Measurements from ENCODE around the gene CHST2. TPM values are rescaled to one million over a fixed set of nuclear protein-coding genes. Genes with fewer than 3 reads are reported as not detected.

The CHST2 gene
- total and polyA plus RNA-seq, 4 donors = 0.11 to 48.7 (median 0.93) TPM

DNA sequence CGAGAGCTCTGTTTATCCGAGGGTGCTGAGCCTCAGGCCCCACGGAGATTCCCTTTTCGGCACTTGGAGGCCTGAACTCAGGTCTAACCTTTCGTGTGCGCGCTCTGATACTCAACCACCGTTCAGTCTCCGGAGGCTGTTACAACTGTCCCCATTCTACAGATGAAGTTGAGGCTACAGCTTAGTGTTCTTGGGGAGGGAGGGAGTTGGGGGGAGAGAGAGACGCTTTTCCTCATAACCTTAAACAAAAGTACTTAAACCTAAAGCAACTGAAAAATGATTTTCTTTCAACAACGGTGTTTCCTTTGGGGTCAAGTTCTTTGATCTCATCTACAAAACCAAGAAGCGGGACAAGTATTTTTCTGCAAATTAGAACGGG lies 952 bp upstream of the CHST2 start:
- Histone ChIP-seq H3K4me1 (ENCODE audit: control insufficient read depth in 4 of 4, insufficient read depth in 4 of 4, low read length in 3 of 4) (peaks cover 7 to 24% (median 18%) of the 10 kb centered on the region in 4 donors), H3K36me3 (ENCODE audit: control insufficient read depth in 4 of 4, insufficient read depth in 3 of 4, low read depth in 1 of 4, low read length in 3 of 4) (no peaks in the 10 kb centered on the region), H3K4me3 (ENCODE audit: low read depth in 1 of 3, low read length in 3 of 3) (peak overlapping the region in 1 of 3 donors; percentile 83), H3K27me3 (ENCODE audit: control insufficient read depth in 4 of 4, insufficient read depth in 4 of 4, low read length in 3 of 4) (no peaks in the 10 kb centered on the region), H3K9me3 (ENCODE audit: control insufficient read depth in 4 of 4, low read length in 3 of 4) (no peaks in the 10 kb centered on the region), H3K27ac (ENCODE audit: low read depth in 1 of 2, low read length in 2 of 2) (peak overlapping the region in 1 of 2 donors; percentile 60), H3K9ac (ENCODE audit: low read depth in 1 of 2, low read length in 2 of 2) (no peak overlapping the region)
- TF ChIP-seq JUND (IDR thresholded peaks at IDR 0.05) = no peak
- TF ChIP-seq FOXA1 (IDR thresholded peaks at IDR 0.05) = no peak
- TF ChIP-seq TAF1 (conservative IDR thresholded peaks at IDR 0.05) = no peak
- no peak for TF ChIP-seq NR2F2 (IDR thresholded peaks at IDR 0.05)
- no peak for TF ChIP-seq EGR1 (IDR thresholded peaks at IDR 0.05; ENCODE audit: low read depth in 2 of 2)
- TF ChIP-seq FOXA2 (IDR thresholded peaks at IDR 0.05) = no peak
- DNase-seq (ENCODE audit: low spot score) = no peak
- WGBS = 37% methylated on average over 13 of the region's 13 CpGs

DNA sequence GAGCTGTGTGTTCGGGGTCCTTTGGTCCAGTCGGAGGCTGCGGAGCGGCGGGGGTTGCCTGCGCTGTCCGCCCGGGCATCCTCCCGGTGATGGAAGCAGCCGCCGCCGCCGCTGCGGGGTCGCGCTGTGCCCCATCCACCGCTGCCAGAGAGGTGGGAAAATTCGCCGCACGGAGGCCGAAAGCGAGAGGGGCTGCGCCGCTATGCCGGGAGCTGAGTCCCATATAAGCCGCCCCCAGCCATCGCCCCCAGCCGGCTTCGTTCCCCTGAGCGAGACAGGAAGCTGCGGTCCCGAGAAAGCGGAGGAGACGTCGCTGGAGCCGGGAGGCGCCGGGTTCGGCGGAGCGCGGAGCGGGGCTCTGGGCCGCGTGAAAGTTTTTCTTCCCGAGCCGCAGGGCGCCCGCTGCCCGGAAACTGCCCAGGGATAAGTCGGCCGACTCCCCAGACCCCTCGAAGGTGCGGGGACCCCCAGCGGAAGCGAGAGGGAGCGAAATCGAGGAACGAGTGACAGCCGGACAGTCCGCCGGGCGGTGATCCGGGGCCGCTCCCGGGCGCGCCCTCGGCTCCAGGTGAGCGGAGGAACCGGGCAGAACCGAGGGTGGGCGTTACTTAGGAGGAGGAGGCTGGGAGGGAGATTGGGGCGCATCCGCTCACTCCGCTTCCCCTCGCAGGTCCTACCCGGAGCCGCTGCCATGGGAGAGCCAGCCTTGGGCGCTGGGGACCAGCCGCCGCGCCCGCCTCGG lies 574 bp downstream of the CHST2 start:
- no peak overlapping the region for H3K9ac ChIP-seq (ENCODE audit: low read depth in 1 of 2, low read length in 2 of 2)
- DNase-seq (ENCODE audit: low spot score) = peak; percentile 60
- WGBS = 1% methylated on average over 85 of the region's 85 CpGs
- H3K9me3 ChIP-seq (ENCODE audit: control insufficient read depth in 4 of 4, low read length in 3 of 4) = no peaks in the 10 kb centered on the region
- no peaks in the 10 kb centered on the region for H3K36me3 ChIP-seq (ENCODE audit: control insufficient read depth in 4 of 4, insufficient read depth in 3 of 4, low read depth in 1 of 4, low read length in 3 of 4)
- H3K27me3 ChIP-seq (ENCODE audit: control insufficient read depth in 4 of 4, insufficient read depth in 4 of 4, low read length in 3 of 4) = no peaks in the 10 kb centered on the region
- H3K4me3 ChIP-seq (ENCODE audit: low read depth in 1 of 3, low read length in 3 of 3) = peak overlapping the region; percentile 59 to 83 (median 69)
- TF ChIP-seq EGR1 (IDR thresholded peaks at IDR 0.05; ENCODE audit: low read depth in 2 of 2) = no peak
- no peak for TF ChIP-seq ZBTB33 (IDR thresholded peaks at IDR 0.05)
- TF ChIP-seq GABPA (IDR thresholded peaks at IDR 0.05 in 1 of 2, conservative IDR thresholded peaks at IDR 0.05 in 1 of 2) = no peak
- no peak for TF ChIP-seq FOXA1 (IDR thresholded peaks at IDR 0.05)
- TF ChIP-seq TAF1 (conservative IDR thresholded peaks at IDR 0.05) = no peak
- TF ChIP-seq REST (IDR thresholded peaks at IDR 0.05) = no peak
- TF ChIP-seq FOXA2 (IDR thresholded peaks at IDR 0.05) = no peak
- no peak for TF ChIP-seq SP1 (IDR thresholded peaks at IDR 0.05)
- no peak for TF ChIP-seq YY1 (IDR thresholded peaks at IDR 0.05)
- TF ChIP-seq, protein P1, sequence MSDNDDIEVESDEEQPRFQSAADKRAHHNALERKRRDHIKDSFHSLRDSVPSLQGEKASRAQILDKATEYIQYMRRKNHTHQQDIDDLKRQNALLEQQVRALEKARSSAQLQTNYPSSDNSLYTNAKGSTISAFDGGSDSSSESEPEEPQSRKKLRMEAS (IDR thresholded peaks at IDR 0.05) = no peak
- TF ChIP-seq NR2F2 (IDR thresholded peaks at IDR 0.05) = no peak
- no peak for TF ChIP-seq RXRA (IDR thresholded peaks at IDR 0.05)
- no peak for TF ChIP-seq JUND (IDR thresholded peaks at IDR 0.05)
- TF ChIP-seq HNF4A (conservative IDR thresholded peaks at IDR 0.05) = no peak
- no peak for TF ChIP-seq ATF3 (IDR thresholded peaks at IDR 0.05)
- TF ChIP-seq RAD21 (IDR thresholded peaks at IDR 0.05) = no peak
- H3K4me1 ChIP-seq (ENCODE audit: control insufficient read depth in 4 of 4, insufficient read depth in 4 of 4, low read length in 3 of 4) = peaks cover 7 to 34% (median 25%) of the 10 kb centered on the region in 4 donors
- H3K27ac ChIP-seq (ENCODE audit: low read depth in 1 of 2, low read length in 2 of 2) = peak overlapping the region in 1 of 2 donors; percentile 41

All from liver (tissue), 9 donors.